Endothelial cell of umbilical vein (primary cell): ENCODE measurements around the gene ASMTL. TPM values are rescaled to one million over a fixed set of nuclear protein-coding genes. Genes with fewer than 3 reads are reported as not detected.

Experiments used
- BruUV-seq: library from RNA; stranded (reverse); fragments of 400-500 nt; replicated peaks from 2 replicates; lab custom pipeline; 2021; lab: Mats Ljungman, UMichigan
- CTCF ChIA-PET: fragments of 300-600, 350-600 bp; sonication (Branson Sonifier 250); formaldehyde crosslinking; loops from one replicate; lab custom pipeline; 2021; ENCODE audit warnings: antibody characterized with exemption, inconsistent platforms; lab: Charles Lee
- POLR2A ChIA-PET: fragments of 300-600, 350-600 bp; sonication (Branson Sonifier 250); formaldehyde crosslinking; loops from one replicate; lab custom pipeline; 2021; ENCODE audit warnings: antibody characterized with exemption, inconsistent platforms; lab: Charles Lee
- DNase-seq: peaks from one replicate; pipeline ENCODE4 v3.0.0-alpha.2; 2011; ENCODE audit warnings: low read depth, low spot score
- FAIRE-seq: peaks from 2 replicates; lab custom pipeline; 2011; peaks lifted over from hg19 to GRCh38; lab: Jason Lieb, UNC
- H2AFZ ChIP-seq: 2 replicates; pipeline ENCODE4 v1.6.0; 2012; ENCODE audit warnings: low read depth, low read length, control low read depth, inconsistent platforms
- H3K27ac ChIP-seq: 2 replicates; pipeline ENCODE4 v1.5.1; 2011; ENCODE audit warnings: low read depth, mild to moderate bottlenecking, control low read depth, low read length, moderate library complexity; ENCODE audit not compliant: insufficient read depth
- H3K27me3 ChIP-seq, 2 experiments: 2 replicates each; pipeline versions ENCODE4 v1.6.0 to v1.6.1; 2011; ENCODE audit warnings: low read length in 2 of 2, mixed read lengths in 1 of 2; ENCODE audit not compliant: control insufficient read depth in 2 of 2, insufficient read depth in 2 of 2
- H3K36me3 ChIP-seq, 2 experiments: 2 replicates in 1 of 2; 3 replicates in 1 of 2; pipeline ENCODE4 v1.5.1; 2011; ENCODE audit warnings: low read length in 2 of 2, mild to moderate bottlenecking in 1 of 2, moderate library complexity in 1 of 2; ENCODE audit not compliant: control insufficient read depth in 2 of 2, insufficient read depth in 2 of 2; ENCODE audit errors: extremely low read depth in 1 of 2
- H3K4me1 ChIP-seq: 3 replicates; pipeline ENCODE4 v1.5.1; 2011; ENCODE audit warnings: mild to moderate bottlenecking, low read length; ENCODE audit not compliant: control insufficient read depth, insufficient read depth; ENCODE audit errors: extremely low read depth
- H3K4me2 ChIP-seq: 2 replicates; pipeline ENCODE4 v1.6.1; 2011; ENCODE audit warnings: low read length, control low read depth, mixed read lengths; ENCODE audit not compliant: insufficient read depth
- H3K4me3 ChIP-seq, 3 experiments: fragments of 200-600 bp in 1 of 3; sonication (generic), shearing (Covaris generic) in 1 of 3; replicated peaks in 1 of 3; 2 replicates each; pipeline ENCODE4 v1.5.1; 2011 to 2016; ENCODE audit warnings: control low read depth in 3 of 3, low read length in 3 of 3, mild to moderate bottlenecking in 2 of 3, inconsistent platforms in 1 of 3, low read depth in 1 of 3, moderate library complexity in 1 of 3; ENCODE audit not compliant: insufficient read depth in 1 of 3
- H3K79me2 ChIP-seq: 2 replicates; pipeline ENCODE4 v1.6.0; 2012; ENCODE audit warnings: low read length, inconsistent platforms; ENCODE audit not compliant: control insufficient read depth, insufficient read depth
- H3K9ac ChIP-seq: replicated peaks from 2 replicates; pipeline ENCODE3; 2011; ENCODE audit warnings: low read length, control low read depth; ENCODE audit not compliant: insufficient read depth; ENCODE audit errors: extremely low read depth
- H3K9me1 ChIP-seq: replicated peaks from 3 replicates; pipeline ENCODE4 v1.6.0; 2011; ENCODE audit warnings: mild to moderate bottlenecking, low read length; ENCODE audit not compliant: control insufficient read depth, insufficient read depth; ENCODE audit errors: extremely low read depth
- H3K9me3 ChIP-seq: replicated peaks from 2 replicates; pipeline ENCODE4 v1.5.1; 2012; ENCODE audit warnings: low read length, inconsistent platforms; ENCODE audit not compliant: control insufficient read depth, insufficient read depth
- H4K20me1 ChIP-seq: replicated peaks from 2 replicates; pipeline ENCODE3; 2011; ENCODE audit warnings: mild to moderate bottlenecking, low read length; ENCODE audit not compliant: control insufficient read depth, insufficient read depth; ENCODE audit errors: extremely low read depth
- CTCF ChIP-seq, 2 donors: IDR thresholded peaks; 1 replicate in 1 of 2; 2 replicates in 1 of 2; pipeline ENCODE4 v1.5.1; 2011; ENCODE audit warnings: low read length in 2 of 2, mild to moderate bottlenecking in 2 of 2, moderate library complexity in 2 of 2, control low read depth in 1 of 2, inconsistent platforms in 1 of 2, low read depth in 1 of 2; ENCODE audit not compliant: insufficient read depth in 1 of 2; ENCODE audit errors: extremely low read depth in 1 of 2
- EZH2 ChIP-seq: IDR thresholded peaks from 2 replicates; pipeline ENCODE4 v1.6.1; 2012; ENCODE audit warnings: borderline replicate concordance, low read depth, mild to moderate bottlenecking, moderate library complexity, low read length, inconsistent platforms; ENCODE audit not compliant: severe bottlenecking
- FOS ChIP-seq: IDR thresholded peaks from 2 replicates; pipeline ENCODE4 v1.6.1; 2011; ENCODE audit warnings: mild to moderate bottlenecking, low read length, moderate library complexity, borderline replicate concordance; ENCODE audit not compliant: insufficient read depth
- GATA2 ChIP-seq: IDR thresholded peaks from 2 replicates; pipeline ENCODE4 v1.7.0; 2011; ENCODE audit warnings: low read depth, mild to moderate bottlenecking, moderate library complexity, mixed read lengths, low read length; ENCODE audit not compliant: insufficient read length, insufficient read depth
- JUN ChIP-seq: IDR thresholded peaks from 2 replicates; pipeline ENCODE4 v1.6.1; 2011; ENCODE audit warnings: borderline replicate concordance, low read depth; ENCODE audit not compliant: insufficient read length, insufficient read depth
- MAX ChIP-seq: IDR thresholded peaks from 2 replicates; pipeline ENCODE4 v1.6.1; 2011; ENCODE audit not compliant: insufficient read depth, insufficient read length
- MYC ChIP-seq: IDR thresholded peaks from one replicate; pipeline ENCODE4 v1.6.1; 2011; ENCODE audit warnings: mild to moderate bottlenecking, low read depth, low read length
- POLR2A ChIP-seq: IDR thresholded peaks from 2 replicates; pipeline ENCODE4 v1.6.1; 2012; ENCODE audit warnings: low read depth, mild to moderate bottlenecking, control low read depth, low read length
- dilution Hi-C: fragments of 300-500 bp; cut with MboI; formaldehyde crosslinking; loops from one replicate; pipeline ENCODE4 v1.15.0; 2019; ENCODE audit warnings: low sequenced_read_pairs; ENCODE audit not compliant: extremely low pct_ligation_motif_present
- intact Hi-C: fragments of 100-400 bp; cut with micrococcal nuclease; formaldehyde crosslinking; loops from one replicate; pipeline ENCODE4 v1.10.0; 2022
- polyA plus RNA-seq, 4 experiments: library from polyadenylated mRNA; depleted of rRNA in 3 of 4; stranded (reverse) in 3 of 4; unstranded in 1 of 4; fragments of >200 nt; gene quantifications; 2 replicates each; pipeline versions ENCODE4 v1.2.1 to v1.2.3, GENCODE V29; 2011 to 2012; ENCODE audit warnings: missing spikeins in 1 of 4
- total RNA-seq: library from RNA; stranded (reverse); gene quantifications from 2 replicates; pipeline ENCODE4 v1.2.3, GENCODE V29; 2021

The ASMTL gene
- total and polyA plus RNA-seq, 2 donors (not counting 3 experiments of a cell fraction or from before 2014, with no cell fraction given): 27.1 to 29.9 TPM

- intact Hi-C loops: no loop called here
- no peaks in the 10 kb centered on the region for H3K4me1 ChIP-seq
- H3K79me2 ChIP-seq: no peaks in the 10 kb centered on the region
- no peaks in the 10 kb centered on the region for H3K36me3 ChIP-seq
- dilution Hi-C loops: no loop called here
- TF ChIP-seq MAX (no peak), CTCF (IDR thresholded peaks at IDR 0.05; ENCODE audit: extremely low read depth in 1 of 2, insufficient read depth in 1 of 2, low read depth in 1 of 2, low read length in 2 of 2) (no peak), FOS (no peak), GATA2 (no peak), MYC (no peak), JUN (no peak), POLR2A (no peak), EZH2 (no peak)
- H3K27me3 ChIP-seq: no peaks in the 10 kb centered on the region
- ChIA-PET POLR2A (no interaction called here), CTCF (no interaction called here)
- no peak overlapping the region for H2AFZ ChIP-seq
- H3K4me2 ChIP-seq: no peak overlapping the region
- no peaks in the 10 kb centered on the region for H4K20me1 ChIP-seq
- H3K27ac ChIP-seq: no peak overlapping the region
- DNase-seq: no peak
- no peaks in the 10 kb centered on the region for H3K9me3 ChIP-seq
- no peak for FAIRE-seq
- H3K9ac ChIP-seq: no peak overlapping the region
- H3K4me3 ChIP-seq: no peak overlapping the region
- BruUV-seq: no TSS peak
- no peaks in the 10 kb centered on the region for H3K9me1 ChIP-seq
Observed at GRCh38 chrX:1492421-1493012, 39.8 kb upstream of the ASMTL start.
